Measurements from ENCODE around the gene APOBEC3H. TPM values are rescaled to one million over a fixed set of nuclear protein-coding genes. Genes with fewer than 3 reads are reported as not detected.
A peak's percentile ranks its signal among the peaks of the same experiment; 100 is the strongest.

The APOBEC3H gene
- total RNA-seq, 1 donor from 2014 or later: not detected

- TF ChIP-seq, protein P1, sequence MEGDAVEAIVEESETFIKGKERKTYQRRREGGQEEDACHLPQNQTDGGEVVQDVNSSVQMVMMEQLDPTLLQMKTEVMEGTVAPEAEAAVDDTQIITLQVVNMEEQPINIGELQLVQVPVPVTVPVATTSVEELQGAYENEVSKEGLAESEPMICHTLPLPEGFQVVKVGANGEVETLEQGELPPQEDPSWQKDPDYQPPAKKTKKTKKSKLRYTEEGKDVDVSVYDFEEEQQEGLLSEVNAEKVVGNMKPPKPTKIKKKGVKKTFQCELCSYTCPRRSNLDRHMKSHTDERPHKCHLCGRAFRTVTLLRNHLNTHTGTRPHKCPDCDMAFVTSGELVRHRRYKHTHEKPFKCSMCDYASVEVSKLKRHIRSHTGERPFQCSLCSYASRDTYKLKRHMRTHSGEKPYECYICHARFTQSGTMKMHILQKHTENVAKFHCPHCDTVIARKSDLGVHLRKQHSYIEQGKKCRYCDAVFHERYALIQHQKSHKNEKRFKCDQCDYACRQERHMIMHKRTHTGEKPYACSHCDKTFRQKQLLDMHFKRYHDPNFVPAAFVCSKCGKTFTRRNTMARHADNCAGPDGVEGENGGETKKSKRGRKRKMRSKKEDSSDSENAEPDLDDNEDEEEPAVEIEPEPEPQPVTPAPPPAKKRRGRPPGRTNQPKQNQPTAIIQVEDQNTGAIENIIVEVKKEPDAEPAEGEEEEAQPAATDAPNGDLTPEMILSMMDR (IDR thresholded peaks at IDR 0.05; ENCODE audit: unreplicated experiment): peak; percentile 48
- Mint-ChIP-seq H3K4me3 (ENCODE audit: unreplicated experiment) (no peak overlapping the region), H3K9me3 (ENCODE audit: unreplicated experiment) (no peaks in the 10 kb centered on the region), H3K36me3 (ENCODE audit: low read depth, unreplicated experiment) (no peaks in the 10 kb centered on the region), H3K4me1 (ENCODE audit: unreplicated experiment) (peaks cover 11% of the 10 kb centered on the region), H3K27ac (ENCODE audit: unreplicated experiment) (no peak overlapping the region), H3K27me3 (ENCODE audit: unreplicated experiment) (no peaks in the 10 kb centered on the region)
- DNase-seq (ENCODE audit: low spot score): peak; percentile 71
Observed at GRCh38 chr22:39117585-39118191, 20.6 kb downstream of the APOBEC3H start.

GRCh38 chr22:39120983-39121382 lies 23.9 kb downstream of the APOBEC3H start:
- TF ChIP-seq, protein P1 (IDR thresholded peaks at IDR 0.05; ENCODE audit: unreplicated experiment): no peak
- H3K27me3 Mint-ChIP-seq (ENCODE audit: unreplicated experiment): peaks cover 2% of the 10 kb centered on the region
- no peaks in the 10 kb centered on the region for H3K36me3 Mint-ChIP-seq (ENCODE audit: low read depth, unreplicated experiment)
- no peaks in the 10 kb centered on the region for H3K9me3 Mint-ChIP-seq (ENCODE audit: unreplicated experiment)
- no peak overlapping the region for H3K27ac Mint-ChIP-seq (ENCODE audit: unreplicated experiment)
- no peak for DNase-seq (ENCODE audit: low spot score)
- peaks cover 6% of the 10 kb centered on the region for H3K4me1 Mint-ChIP-seq (ENCODE audit: unreplicated experiment)
- H3K4me3 Mint-ChIP-seq (ENCODE audit: unreplicated experiment): no peak overlapping the region

GRCh38 chr22:39122772-39123470 lies 25.9 kb downstream of the APOBEC3H start:
- H3K9me3 Mint-ChIP-seq (ENCODE audit: unreplicated experiment): no peaks in the 10 kb centered on the region
- H3K4me1 Mint-ChIP-seq (ENCODE audit: unreplicated experiment): peaks cover 3% of the 10 kb centered on the region
- H3K36me3 Mint-ChIP-seq (ENCODE audit: low read depth, unreplicated experiment): no peaks in the 10 kb centered on the region
- no peak for DNase-seq (ENCODE audit: low spot score)
- TF ChIP-seq, protein P1 (IDR thresholded peaks at IDR 0.05; ENCODE audit: unreplicated experiment): no peak
- no peak overlapping the region for H3K4me3 Mint-ChIP-seq (ENCODE audit: unreplicated experiment)
- H3K27me3 Mint-ChIP-seq (ENCODE audit: unreplicated experiment): peaks cover 2% of the 10 kb centered on the region
- no peak overlapping the region for H3K27ac Mint-ChIP-seq (ENCODE audit: unreplicated experiment)

- Mint-ChIP-seq H3K4me3 (ENCODE audit: unreplicated experiment) (no peak overlapping the region), H3K4me1 (ENCODE audit: unreplicated experiment) (peaks cover 3% of the 10 kb centered on the region), H3K9me3 (ENCODE audit: unreplicated experiment) (no peaks in the 10 kb centered on the region), H3K36me3 (ENCODE audit: low read depth, unreplicated experiment) (no peaks in the 10 kb centered on the region), H3K27me3 (ENCODE audit: unreplicated experiment) (peaks cover 4% of the 10 kb centered on the region), H3K27ac (ENCODE audit: unreplicated experiment) (no peak overlapping the region)
- no peak for DNase-seq (ENCODE audit: low spot score)
- TF ChIP-seq, protein P1 (IDR thresholded peaks at IDR 0.05; ENCODE audit: unreplicated experiment): no peak
Observed at GRCh38 chr22:39123751-39124581, 26.9 kb downstream of the APOBEC3H start.

All from endothelial cell (in vitro differentiated cells).